Measurements from ENCODE around the gene PPM1L. TPM values are rescaled to one million over a fixed set of nuclear protein-coding genes. Genes with fewer than 3 reads are reported as not detected.

The PPM1L gene
- total and polyA plus RNA-seq, 10 of the 15 experiments (the other 5 are each of a cell fraction or from before 2014, with no cell fraction given), result under 0.01 to 0.33 (median 0.06) TPM; not detected in 1

GRCh38 chr3:161093895-161094294 lies 337.9 kb downstream of the PPM1L start:
- H3K4me2 ChIP-seq (ENCODE audit: control insufficient read depth, insufficient read depth), result no peak overlapping the region
- ChIA-PET SMC1A (ENCODE audit: uncharacterized antibody, unreplicated experiment) (no interaction called here), POLR2A (no interaction called here), RAD21 (ENCODE audit: unreplicated experiment) (no interaction called here), CTCF (interaction anchor here (0.6 kb wide), 1 partner anchor 178 kb away, joined by 3 read pairs; no protein-coding TSS in a partner anchor)
- H3K9me3 ChIP-seq (replicated peaks; ENCODE audit: control insufficient read depth, insufficient read depth, low read length), result no peaks in the 10 kb centered on the region
- H3K9ac ChIP-seq (ENCODE audit: control insufficient read depth, insufficient read depth, low read length), result no peak overlapping the region
- H3K79me2 ChIP-seq (ENCODE audit: control insufficient read depth, insufficient read depth, low read length), result no peaks in the 10 kb centered on the region
- no peaks in the 10 kb centered on the region for H4K20me1 ChIP-seq (ENCODE audit: control insufficient read depth, insufficient read depth)
- no peak overlapping the region for H3K4me3 ChIP-seq
- intact Hi-C loops (cut with micrococcal nuclease; ENCODE audit: unreplicated experiment) (no loop called here), in situ Hi-C loops (cut with MboI) (loop anchor here (10.0 kb wide), 1 partner anchor 331 kb away; no protein-coding TSS in a partner anchor)
- no peak overlapping the region for H3K27ac ChIP-seq (ENCODE audit: control insufficient read depth, insufficient read depth)
- H3K27me3 ChIP-seq (replicated peaks in 1 of 2; ENCODE audit: control insufficient read depth in 2 of 2, insufficient read depth in 2 of 2, low read length in 1 of 2), result no peaks in the 10 kb centered on the region; a peak in 1 of 4 replicates
- H3K4me1 ChIP-seq (ENCODE audit: control insufficient read depth, insufficient read depth, low read length), result no peaks in the 10 kb centered on the region
- no peaks in the 10 kb centered on the region for H3K36me3 ChIP-seq (ENCODE audit: control insufficient read depth in 2 of 2, insufficient read depth in 2 of 2, low read length in 1 of 2)
- no peak overlapping the region for H2AFZ ChIP-seq (ENCODE audit: control insufficient read depth, low read depth, low read length)
- FAIRE-seq, result no peak
- DNase-seq (ENCODE audit: low read depth, low spot score), result no peak
- no peak for ATAC-seq
- no peak for TF ChIP-seq SMARCA5 (IDR thresholded peaks at IDR 0.05)
- no peak for TF ChIP-seq HDAC2 (IDR thresholded peaks at IDR 0.05)
- no peak for TF ChIP-seq IKZF1 (conservative IDR thresholded peaks at IDR 0.05)
- no peak for TF ChIP-seq CTCF (IDR thresholded peaks at IDR 0.05 in 2 of 3, conservative IDR thresholded peaks at IDR 0.05 in 1 of 3; ENCODE audit: control insufficient read depth in 2 of 3, extremely low read depth in 1 of 3, insufficient read depth in 1 of 3, low read depth in 3 of 3, low read length in 3 of 3)
- no TSS peak for BruUV-seq (replicated peaks)

- ChIA-PET RAD21 (ENCODE audit: unreplicated experiment) (interaction anchor here (1.0 to 1.2 kb wide), 3 partner anchors 140 to 325 kb away, joined by 3 to 4 read pairs (median 3); no protein-coding TSS in a partner anchor), SMC1A (ENCODE audit: uncharacterized antibody, unreplicated experiment) (interaction anchor here (0.8 to 3.8 kb wide), 8 partner anchors 13 to 327 kb away, joined by 3 to 15 read pairs (median 5); no protein-coding TSS in a partner anchor), POLR2A (no interaction called here), CTCF (interaction anchor here (0.6 to 4.6 kb wide), 15 partner anchors 10 to 330 kb away, joined by 3 to 35 read pairs (median 4); no protein-coding TSS in a partner anchor)
- Histone ChIP-seq H3K4me1 (ENCODE audit: control insufficient read depth, insufficient read depth, low read length) (no peaks in the 10 kb centered on the region), H3K4me3 (no peak overlapping the region), H3K79me2 (ENCODE audit: control insufficient read depth, insufficient read depth, low read length) (no peaks in the 10 kb centered on the region), H3K36me3 (ENCODE audit: control insufficient read depth in 2 of 2, insufficient read depth in 2 of 2, low read length in 1 of 2) (no peaks in the 10 kb centered on the region), H3K9me3 (replicated peaks; ENCODE audit: control insufficient read depth, insufficient read depth, low read length) (no peaks in the 10 kb centered on the region), H2AFZ (ENCODE audit: control insufficient read depth, low read depth, low read length) (no peak overlapping the region), H3K27me3 (replicated peaks in 1 of 2; ENCODE audit: control insufficient read depth in 2 of 2, insufficient read depth in 2 of 2, low read length in 1 of 2) (no peaks in the 10 kb centered on the region; a peak in 1 of 4 replicates), H3K4me2 (ENCODE audit: control insufficient read depth, insufficient read depth) (no peak overlapping the region), H4K20me1 (ENCODE audit: control insufficient read depth, insufficient read depth) (no peaks in the 10 kb centered on the region), H3K27ac (ENCODE audit: control insufficient read depth, insufficient read depth) (no peak overlapping the region), H3K9ac (ENCODE audit: control insufficient read depth, insufficient read depth, low read length) (no peak overlapping the region)
- DNase-seq (ENCODE audit: low read depth, low spot score) (no peak), ATAC-seq (peak; percentile 69), FAIRE-seq (no peak)
- no TSS peak for BruUV-seq (replicated peaks)
- intact Hi-C loops (cut with micrococcal nuclease; ENCODE audit: unreplicated experiment) (loop anchor here (2.0 to 5.0 kb wide), 3 partner anchors 145 to 325 kb away; no protein-coding TSS in a partner anchor), in situ Hi-C loops (cut with MboI) (loop anchor here (10.0 kb wide), 1 partner anchor 328 kb away; no protein-coding TSS in a partner anchor)
- 47% methylated on average over 7 of the region's 7 CpGs for WGBS (ENCODE audit: insufficient coverage, insufficient replicate concordance, low lambda C conversion rate, missing lambda C conversion rate)
- TF ChIP-seq FOXK2 (IDR thresholded peaks at IDR 0.05) (no peak), E2F8 (IDR thresholded peaks at IDR 0.05; ENCODE audit: low read depth, partially characterized antibody) (no peak), SMC3 (IDR thresholded peaks at IDR 0.05; ENCODE audit: borderline replicate concordance, low read length) (peak; percentile 48), CTCF (IDR thresholded peaks at IDR 0.05 in 2 of 3, conservative IDR thresholded peaks at IDR 0.05 in 1 of 3; ENCODE audit: control insufficient read depth in 2 of 3, extremely low read depth in 1 of 3, insufficient read depth in 1 of 3, low read depth in 3 of 3, low read length in 3 of 3) (peak; percentile 41 to 43 (median 42); a peak in 5 of 6 replicates), ZSCAN29 (IDR thresholded peaks at IDR 0.05) (no peak), MTA2 (IDR thresholded peaks at IDR 0.05; ENCODE audit: low read depth) (no peak)
Observed at GRCh38 chr3:161096771-161097367, 340.8 kb downstream of the PPM1L start.

All from GM12878 (cell line).